Measurements from ENCODE around the gene ST7.

ST7 gene

DNA sequence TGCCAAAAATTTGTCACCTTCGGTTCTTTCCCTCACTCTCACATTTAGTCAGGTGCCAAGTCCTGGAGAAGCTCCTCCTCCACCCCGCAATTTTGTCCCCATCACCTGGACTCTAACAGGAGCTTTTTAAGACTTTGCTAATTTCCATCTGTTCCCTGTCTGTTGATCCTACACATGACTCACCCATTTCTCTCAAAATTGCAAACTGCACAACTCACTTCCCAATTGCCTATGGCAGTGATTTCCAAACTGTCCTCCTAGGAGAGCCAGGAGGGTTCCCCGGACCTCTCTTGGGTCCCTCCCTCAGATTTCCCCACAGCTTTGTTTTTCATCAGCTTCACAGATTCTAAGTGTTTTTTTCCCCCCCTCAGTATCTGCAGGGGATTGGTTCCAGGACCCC lies 249.2 kb downstream of the ST7 start:
- no peak for DNase-seq

DNA sequence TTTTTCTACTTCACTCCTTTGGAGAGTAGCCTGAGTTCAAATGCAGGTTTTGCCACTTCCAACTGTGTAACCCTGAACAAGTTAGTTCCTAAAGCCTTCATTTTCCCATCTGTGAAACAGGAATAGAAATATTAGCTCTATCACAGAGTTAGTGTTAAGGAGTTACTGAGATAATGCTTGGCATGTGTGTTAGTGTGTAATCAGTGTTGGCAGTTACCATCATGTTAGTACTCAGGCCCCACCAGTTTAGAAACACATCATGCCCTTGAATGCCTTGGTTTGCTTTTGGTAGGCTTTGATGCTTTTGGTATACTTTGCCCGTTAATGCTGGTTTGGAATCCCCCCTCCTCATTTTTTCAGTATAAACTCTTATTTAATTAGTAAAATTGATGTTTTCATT lies 249.9 kb downstream of the ST7 start:
- no peak for DNase-seq

DNA sequence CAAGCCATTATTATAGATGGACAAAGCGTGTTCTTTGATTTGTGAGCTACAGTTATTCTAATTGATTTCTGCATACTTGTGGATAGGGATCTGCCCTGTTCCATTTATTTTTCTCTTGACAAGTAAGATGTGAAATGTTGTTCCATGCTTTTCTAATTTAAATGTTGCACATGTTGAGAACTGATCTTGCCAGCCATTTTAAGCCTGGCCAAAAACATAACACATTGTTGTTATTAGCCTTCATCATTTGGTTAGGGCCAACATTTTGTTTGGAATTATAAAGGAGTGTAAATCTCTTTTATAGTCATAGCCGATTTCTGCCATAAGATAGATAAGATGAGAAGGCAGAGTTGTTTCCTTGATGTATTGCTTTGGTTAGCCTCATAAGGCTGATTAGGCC lies 252.6 kb downstream of the ST7 start:
- no peak for DNase-seq

DNA sequence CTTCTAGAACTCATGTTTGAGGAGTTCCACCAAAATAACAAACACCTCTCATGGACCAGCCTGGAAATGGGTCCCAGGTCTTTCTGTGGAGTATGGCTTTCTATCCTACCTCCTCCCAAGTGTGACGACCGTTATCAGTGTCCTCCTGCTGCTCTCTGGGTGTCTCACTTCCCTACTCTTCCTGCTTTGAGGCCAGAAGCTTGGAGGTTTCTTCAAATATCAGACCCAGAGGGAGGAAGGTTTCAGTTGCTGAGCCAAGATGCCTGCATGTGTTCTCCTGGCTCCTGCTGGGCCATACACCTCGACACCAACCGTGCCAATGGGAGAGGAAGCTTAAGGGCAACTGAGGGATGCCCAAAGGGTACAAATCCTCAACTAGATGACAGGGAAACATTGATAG lies 255.0 kb downstream of the ST7 start:
- no peak for DNase-seq

DNA sequence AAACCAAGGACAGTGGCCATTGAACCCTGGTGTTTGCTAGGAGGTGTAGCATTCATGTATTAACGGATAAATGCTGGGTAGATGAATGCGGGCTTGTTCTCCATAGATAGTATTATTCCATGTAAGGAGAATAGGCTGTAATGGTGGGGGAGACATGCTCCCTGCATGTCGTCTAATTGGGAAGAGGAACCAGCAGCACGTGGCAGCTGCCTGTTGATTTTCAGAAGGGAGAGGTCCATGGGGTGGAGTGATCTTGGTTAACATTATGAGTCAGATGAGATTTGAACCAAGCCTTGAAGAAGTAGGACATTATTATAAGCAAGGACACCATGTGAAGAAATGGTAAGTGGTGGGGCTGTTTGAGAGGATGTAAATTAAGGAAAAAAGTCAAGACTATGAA lies 257.1 kb downstream of the ST7 start:
- no peak for DNase-seq

DNA sequence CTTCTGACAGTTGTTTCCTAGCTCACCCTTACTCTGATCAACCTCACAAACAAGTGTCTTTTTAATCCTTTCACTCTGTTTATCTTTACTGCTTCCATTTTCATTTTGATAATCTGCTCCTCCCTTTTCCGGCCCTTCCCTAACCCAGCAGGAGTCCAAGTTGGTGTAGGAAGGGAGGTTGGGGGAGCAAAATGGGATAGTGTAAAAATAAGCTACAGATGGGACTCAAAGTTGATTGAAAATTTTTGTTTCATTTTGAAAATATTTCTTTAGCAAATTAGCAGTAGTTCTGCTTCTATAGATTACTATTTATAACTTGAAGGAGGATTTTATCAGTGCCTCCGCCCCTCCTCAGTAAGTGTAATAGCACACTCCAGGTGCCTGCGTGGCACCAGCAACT lies 257.6 kb downstream of the ST7 start:
- DNase-seq = no peak

DNA sequence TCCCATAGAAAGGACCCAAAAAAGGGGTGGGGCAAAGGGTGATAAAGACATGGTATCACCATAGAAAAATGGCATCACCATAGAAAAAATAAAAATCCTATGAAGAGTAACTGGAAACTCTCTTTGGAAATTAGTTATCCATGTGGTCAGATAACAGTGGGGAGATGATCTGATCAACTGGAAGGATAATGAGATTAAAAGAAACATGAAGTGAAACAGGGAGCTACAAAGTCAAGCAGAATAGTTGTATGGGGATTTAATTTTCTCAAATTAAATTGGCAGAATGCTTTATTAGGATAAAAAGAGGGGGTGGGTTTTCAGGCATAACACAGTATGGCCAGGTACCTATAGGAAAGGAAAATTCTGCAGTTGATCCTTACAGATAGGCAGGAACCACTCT lies 258.3 kb downstream of the ST7 start:
- no peak for DNase-seq

DNA sequence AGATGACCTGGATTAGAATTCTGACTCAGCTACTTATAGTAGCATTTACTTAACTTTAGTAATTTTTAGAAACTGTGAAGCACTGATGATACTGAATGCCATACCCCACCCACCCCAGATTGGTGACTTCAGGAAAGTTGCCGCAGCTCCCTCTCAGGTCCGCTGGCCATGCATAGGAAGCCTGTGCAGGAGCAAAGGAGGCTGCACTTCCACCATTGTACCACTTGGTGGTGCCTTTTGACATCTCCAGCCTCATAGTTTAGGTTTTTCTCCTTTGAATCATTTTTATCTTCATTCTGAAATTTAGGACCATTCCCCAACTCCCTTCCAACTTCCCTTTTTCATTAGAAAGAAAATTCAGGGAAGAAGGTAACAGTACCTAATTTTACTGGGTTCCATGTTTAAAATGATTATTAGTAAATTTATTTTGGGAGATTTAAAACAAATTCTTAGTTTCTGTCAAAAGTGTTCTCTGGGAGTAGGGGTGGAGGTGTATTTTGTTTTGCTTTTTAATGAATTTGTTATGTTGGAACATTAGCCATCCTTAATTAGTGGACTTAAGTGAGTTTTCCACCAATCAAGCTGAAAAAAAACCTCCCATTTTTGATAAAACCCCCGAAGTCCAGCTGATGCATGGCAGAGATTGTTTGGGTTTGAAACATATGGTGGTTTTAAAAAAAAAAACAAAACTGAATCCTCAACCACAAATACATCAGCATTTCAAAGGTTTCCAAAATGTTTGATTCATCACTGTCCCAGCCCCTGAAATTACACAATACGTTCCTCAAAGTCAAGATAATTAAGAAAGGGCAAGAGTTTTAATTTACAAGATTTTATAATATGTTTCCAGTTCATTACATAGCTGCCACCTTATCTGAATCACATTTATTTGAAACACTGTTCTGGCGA lies 259.9 kb downstream of the ST7 start:
- DNase-seq = peak; percentile 75

DNA sequence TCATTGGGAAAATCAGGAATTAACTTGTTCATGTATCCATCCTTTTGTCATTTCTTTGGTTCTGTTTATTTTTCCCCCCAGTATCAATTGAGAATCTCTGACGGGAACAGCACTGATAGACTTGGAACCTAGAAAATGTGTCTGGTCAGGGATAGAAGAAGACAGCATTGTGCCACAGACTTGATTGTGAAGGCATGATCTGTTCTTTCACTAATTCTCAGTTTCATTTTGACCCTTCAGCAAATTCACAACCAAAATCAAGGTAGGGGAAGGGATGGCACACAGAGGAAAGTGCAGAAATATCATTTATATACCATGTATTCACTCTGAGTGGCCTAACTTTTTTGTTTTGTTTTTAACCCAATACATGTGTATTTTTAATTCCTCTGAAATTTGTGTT lies 262.7 kb downstream of the ST7 start:
- no peak for DNase-seq

DNA sequence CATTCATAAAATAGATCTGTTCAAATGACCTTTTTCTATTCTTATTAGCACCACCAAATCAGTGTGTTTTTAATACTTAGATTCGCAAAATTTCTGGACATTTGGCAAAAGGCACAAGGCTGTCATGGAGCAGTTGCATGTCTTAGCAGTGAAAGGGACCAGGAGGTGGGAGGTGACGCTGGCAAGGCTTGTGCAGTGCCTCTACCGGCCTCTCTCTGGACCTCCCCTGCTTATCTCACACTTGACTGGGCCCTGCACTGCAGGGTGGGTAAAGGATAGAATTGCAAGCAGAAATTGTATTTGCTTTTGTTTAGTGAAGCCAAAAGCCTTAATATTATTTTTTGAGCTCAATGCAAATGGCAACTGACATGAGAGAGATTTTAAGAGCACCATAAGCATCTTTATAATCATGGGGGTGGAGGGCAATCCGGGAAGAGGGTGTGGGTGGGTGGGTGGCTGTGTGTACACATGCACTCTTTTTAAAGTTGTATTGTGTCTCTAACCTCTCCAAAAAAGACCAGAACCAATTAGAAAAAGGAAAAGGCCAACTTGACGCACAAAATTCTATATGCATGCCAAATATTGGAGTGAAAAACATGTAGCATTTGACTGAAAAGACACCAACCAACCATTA lies 263.3 kb downstream of the ST7 start:
- DNase-seq = no peak

DNA sequence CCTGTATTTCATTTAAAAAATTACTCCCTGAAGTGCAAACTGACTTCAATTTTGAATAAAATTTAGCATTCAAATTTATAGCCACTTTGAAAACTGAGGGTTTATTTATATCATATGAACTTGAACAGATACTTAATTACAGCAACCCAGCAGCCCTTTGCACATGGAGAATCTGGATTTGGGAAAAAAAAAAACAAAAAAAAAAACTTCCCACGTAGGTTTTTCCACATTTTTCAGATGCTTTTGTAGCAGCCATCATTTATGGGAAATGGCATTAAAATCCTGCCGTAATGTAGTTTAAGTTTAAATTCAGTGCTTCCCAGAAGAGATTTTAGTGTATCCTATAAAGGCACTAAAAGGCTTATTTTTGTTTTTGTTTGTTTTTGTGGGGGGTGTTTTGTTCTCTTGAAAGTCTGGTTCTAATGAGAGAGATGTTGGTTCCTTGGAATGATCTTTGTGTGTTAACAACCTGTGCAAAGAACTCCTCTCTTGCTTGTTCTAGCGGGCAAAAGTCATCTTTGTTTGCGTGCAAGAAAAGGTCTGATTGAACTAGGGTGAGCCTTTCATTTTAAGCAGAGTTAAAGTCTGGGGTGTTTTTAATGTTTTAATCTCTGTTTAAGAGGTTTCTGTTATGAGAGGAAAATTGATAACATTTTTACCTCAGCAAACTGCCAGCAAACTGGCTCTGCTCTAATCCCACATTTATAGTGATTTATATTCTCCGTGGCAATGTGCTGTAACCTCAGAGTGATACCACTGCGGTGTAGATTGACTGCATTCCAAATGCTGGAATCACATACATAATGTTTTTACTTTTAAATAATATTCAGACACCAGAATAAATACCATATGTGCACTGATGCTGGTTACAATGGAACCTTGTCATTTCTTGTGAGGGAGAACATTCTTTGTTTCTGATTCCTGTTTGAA lies 264.1 kb downstream of the ST7 start:
- DNase-seq = no peak

DNA sequence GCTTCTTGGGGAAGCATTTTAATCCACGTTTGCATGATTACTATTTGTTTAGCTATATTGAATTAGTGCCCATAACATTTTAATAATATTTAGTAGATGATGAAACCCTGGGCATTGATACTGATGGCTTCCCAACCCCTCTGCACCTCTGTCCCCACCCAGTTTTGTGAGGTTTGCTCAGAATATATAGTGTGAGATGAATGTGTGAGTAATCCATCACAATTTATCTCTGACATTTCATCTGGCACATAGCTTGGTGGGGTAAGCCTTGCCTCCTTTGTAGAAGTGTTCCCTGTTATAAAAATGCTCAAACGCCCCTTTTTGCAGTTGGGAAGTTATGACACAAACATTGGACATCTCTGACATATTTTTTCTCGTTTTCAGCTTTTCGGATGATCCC lies 265.4 kb downstream of the ST7 start:
- DNase-seq = no peak

DNA sequence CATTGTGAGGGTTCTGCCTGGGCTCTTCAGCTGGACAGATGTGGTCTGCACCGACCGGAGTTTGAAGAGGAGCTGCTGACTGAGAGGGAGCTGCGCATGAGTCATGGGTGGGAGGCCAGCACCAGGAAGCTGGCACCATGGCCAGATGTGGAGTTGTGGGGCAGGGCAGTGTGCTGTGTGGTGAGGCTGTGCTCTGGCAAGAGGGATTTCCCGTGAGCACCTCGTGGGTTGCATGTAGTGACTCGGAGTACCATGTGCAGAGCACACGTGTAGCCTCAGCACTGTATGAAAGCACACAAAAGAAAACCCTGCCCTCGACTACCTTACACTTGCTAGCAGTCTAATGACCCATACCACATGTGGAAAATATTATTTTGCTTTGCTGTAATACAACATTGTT lies 266.2 kb downstream of the ST7 start:
- DNase-seq = no peak

DNA sequence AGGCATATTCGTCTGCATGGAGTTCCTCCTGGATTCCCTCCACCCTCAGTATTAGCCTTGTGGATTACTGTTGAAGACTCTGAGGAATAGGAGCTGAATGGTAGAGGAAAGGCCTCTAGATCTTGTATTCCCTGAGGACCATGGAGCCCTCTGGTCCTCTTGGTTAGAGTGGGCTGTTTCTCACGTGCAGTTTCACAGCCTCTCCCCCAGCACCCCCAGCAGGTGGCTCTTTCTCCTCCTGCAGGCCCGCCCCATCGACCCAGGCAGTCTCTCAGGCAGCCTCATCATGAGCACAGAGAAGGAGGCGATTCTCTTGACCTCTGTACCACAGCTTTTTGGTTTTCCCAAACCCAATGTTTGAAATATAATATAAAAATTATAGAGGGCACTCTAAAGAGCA lies 267.5 kb downstream of the ST7 start:
- no peak for DNase-seq

DNA sequence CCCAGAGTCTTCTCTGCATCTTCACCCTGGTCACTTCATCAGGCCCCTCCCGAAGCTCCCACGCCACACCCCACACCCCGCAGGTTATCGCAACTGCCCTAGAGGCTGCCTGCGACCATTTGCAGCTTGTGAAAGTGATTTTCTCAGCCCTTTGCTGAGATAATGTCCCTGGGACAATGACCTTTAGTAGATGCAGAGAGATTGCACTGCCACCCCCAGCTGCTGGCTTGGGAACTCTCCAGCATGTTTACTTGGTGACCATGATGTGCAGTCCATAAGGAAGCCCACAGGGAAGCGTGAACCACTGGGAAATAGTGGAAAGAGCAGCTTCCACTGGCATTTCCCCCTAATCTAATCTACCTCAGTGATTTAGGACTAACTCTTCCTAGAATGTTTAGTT lies 272.2 kb downstream of the ST7 start:
- no peak for DNase-seq

DNA sequence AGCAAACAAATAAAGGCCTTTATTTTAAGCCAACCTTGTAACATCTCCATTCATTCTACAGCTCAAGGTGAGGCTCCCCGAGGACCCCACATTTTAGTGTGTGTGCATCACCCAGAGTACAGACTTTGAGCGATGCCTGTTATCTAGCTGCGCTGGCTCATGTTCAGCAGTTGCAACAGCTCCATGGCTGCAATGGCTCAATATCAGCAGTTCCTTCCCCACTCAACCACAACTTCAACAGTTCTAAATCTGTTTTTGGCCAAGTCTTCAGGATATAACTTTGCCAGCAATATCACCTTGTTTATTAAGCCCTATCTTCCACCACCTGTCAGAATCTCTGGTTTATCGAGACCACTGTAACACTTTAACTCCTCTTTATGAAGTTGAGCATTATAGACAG lies 273.8 kb downstream of the ST7 start:
- no peak for DNase-seq

DNA sequence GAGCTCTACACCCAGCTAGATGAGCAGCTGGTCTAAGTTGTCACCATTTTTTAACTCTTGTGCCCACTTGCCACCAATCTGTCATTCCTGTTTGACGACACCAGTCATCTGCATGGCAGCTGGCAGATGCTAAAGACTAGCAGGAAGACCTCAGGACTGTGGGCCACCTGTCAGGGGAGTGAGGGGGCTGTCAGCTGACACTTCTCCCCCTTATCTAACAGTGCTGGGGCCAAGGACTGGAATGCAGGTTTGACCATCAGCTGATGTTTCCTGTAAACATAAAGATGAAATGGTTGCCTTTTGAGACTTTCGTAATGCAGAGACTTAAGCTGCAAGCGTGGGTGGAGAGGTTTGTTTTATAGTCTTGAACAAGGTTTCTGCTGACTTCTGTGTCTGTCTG lies 276.0 kb downstream of the ST7 start:
- DNase-seq = peak; percentile 50

DNA sequence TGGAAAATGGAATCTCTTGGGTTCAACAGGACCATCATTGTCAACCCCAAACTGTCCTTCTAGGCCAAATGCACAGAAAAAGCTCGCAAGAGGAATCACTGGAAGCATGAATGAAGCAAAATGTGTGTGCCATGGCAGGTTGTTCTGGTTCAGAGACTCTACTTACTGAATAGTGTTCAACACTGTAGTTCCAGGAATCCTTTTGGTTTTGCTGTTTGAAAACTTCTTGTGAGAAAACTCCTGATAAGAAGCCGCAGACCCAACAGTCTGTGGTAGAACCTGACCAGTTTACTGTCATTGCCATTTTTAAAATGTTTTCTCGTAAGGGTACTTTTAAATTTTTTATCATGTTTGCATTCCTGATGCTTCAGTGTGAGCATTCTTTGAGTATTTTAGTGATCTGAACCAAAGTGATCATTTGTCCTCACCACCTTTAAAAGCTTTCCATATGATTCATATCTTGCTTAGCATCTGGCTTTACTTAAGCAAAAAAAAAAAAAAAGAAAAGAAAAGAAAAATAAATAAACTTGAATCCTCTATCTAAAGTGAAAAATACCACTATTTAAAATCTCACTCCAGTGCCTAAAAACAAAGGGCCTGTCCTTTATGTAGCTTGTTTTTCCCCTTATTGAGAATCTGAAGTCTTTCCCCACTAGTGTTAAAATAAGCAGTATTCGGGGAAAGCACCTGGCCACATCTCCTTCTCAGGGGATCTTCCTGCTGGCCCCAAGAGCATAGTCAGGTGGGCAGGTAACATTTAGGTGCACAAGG lies 277.2 kb downstream of the ST7 start:
- no peak for DNase-seq

DNA sequence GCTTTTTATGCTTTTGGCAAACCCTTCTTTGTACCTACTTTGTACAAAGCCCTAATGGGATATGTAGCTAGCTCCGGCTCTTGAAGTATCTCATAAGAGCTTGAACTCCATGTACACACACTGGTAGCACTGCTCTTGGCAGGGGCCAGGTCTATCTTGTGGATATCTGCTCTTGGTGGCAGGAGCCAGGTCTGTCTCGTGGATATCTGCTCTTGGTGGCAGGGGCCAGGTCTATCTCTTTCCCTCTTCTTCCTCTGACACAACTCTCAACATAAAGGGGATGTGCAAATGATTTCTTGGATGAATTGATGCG lies 277.7 kb downstream of the ST7 start:
- DNase-seq = no peak

DNA sequence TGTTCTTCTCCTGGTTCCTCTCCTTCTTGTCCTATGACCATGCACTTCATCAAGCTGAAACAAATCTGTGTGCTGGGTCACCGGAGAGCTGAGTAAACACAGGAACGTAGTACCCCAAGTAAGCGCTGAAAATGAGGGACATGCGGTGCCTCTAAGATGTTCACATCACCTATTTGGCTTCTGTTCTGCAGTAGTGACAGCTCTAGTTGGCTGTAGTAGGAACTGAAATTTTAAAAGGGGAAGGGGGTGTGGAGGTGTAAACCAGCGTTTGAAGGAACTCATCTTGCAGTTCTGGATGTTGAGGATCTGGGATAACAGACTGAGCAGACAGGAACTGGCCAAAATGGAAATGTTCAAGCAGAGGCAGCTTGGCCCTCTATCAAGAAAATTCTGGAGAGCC lies 284.3 kb downstream of the ST7 start:
- DNase-seq = no peak

DNA sequence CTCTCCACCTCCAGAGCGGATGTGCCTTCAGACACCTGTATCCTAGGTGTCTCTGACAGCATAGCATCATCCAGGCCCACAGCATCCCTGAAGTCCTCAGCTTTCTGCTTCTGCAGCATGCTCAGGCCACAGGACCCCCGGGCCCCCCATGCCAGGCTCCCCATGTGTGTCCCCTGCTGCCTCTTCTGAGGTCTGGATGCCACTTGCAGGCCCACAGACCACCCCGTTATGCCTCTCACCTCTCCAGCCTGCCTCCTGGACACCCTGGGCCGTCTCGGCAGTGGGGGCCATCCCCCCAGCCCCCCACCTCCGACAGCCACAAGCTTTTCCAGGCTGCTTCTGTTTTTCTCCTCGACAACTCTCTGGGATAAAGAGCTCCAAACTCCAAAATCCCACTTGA lies 285.2 kb downstream of the ST7 start:
- no peak for DNase-seq

DNA sequence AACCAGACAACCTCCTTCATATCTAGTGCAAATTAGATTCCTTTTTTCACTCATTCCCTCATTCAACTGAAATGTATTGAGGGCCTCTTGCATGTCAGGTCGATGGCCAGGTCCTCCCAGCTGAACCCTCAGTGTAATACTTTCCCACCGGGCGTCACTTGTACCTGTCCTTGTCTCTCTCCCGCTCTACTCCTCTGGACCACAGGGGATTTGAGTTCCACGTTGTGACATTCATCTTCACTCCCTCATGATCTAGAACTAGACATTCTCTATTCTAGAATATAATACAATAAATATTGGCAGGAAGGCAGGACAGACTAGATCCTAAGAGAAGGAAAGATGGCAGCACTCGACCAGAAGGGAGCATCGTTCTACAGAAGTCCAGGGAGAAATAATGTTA lies 285.6 kb downstream of the ST7 start:
- DNase-seq = no peak

DNA sequence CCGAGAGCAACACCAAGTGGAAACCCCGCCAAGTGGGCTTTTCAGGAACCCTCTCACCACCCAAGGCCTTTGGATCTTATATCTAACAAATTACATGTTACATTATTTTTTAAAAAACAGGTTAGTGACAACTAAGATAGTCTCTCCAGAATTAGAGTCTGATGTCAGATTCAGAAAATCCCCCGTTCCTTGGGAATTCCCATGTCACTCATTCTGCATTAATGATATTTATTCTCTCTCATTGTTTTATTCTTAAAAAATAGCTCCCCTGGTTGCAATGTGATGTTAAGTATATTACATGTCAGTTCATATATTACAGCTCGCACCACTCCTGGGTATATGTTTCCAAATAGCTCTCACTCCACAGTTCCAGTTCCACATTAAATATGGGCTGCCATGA lies 287.8 kb downstream of the ST7 start:
- no peak for DNase-seq
